WTC11 (cell line): ENCODE data around the gene ADGRA1. TPM values are rescaled to one million over a fixed set of nuclear protein-coding genes. Genes with fewer than 3 reads are reported as not detected.

ENCODE experiments used
- ATAC-seq: fragments of 200-7000 bp; cut with Tn5 transposase; 2 replicates; pipeline ENCODE4 v1.10.0; 2021; ENCODE audit warnings: mild to moderate bottlenecking, moderate library complexity
- CTCF ChIA-PET: fragments of 300-600 bp; sonication (Branson Sonifier 250); formaldehyde crosslinking; loops from one replicate; lab custom pipeline; 2021; ENCODE audit warnings: antibody characterized with exemption; lab: Charles Lee
- POLR2A ChIA-PET: fragments of 350-600 bp; sonication (Branson Sonifier 250); formaldehyde crosslinking; loops from one replicate; lab custom pipeline; 2021; ENCODE audit warnings: antibody characterized with exemption; lab: Charles Lee
- DNase-seq: peaks from one replicate; pipeline ENCODE4 v3.0.0; 2021; ENCODE audit warnings: low spot score
- H3K27ac Mint-ChIP-seq: 2 replicates; pipeline ENCODE4 v1.8.0; 2021; ENCODE audit warnings: mixed read lengths
- H3K27me3 Mint-ChIP-seq: 2 replicates; pipeline ENCODE4 v1.8.0; 2021; ENCODE audit warnings: low read depth, mild to moderate bottlenecking, moderate library complexity, mixed read lengths
- H3K36me3 Mint-ChIP-seq: 2 replicates; pipeline ENCODE4 v1.8.0; 2021; ENCODE audit warnings: mixed read lengths
- H3K4me1 Mint-ChIP-seq: 2 replicates; pipeline ENCODE4 v1.8.0; 2022; ENCODE audit warnings: mixed read lengths
- H3K4me3 Mint-ChIP-seq: 2 replicates; pipeline ENCODE4 v1.8.0; 2021; ENCODE audit warnings: mild to moderate bottlenecking, moderate library complexity, mixed read lengths
- H3K9me3 Mint-ChIP-seq: 2 replicates; pipeline ENCODE4 v1.8.0; 2021; ENCODE audit warnings: mixed read lengths
- ATF2 ChIP-seq: sonication (generic); formaldehyde crosslinking; IDR thresholded peaks from 2 replicates; pipeline ENCODE4 v1.8.1; 2022; ENCODE audit warnings: low read depth, missing genetic modification reagents, borderline replicate concordance
- FOXJ3 ChIP-seq: sonication (generic); formaldehyde crosslinking; IDR thresholded peaks from 2 replicates; pipeline ENCODE4 v1.9.0; 2021; ENCODE audit warnings: missing genetic modification reagents, mild to moderate bottlenecking, borderline replicate concordance
- FOXP1 ChIP-seq: sonication (generic); formaldehyde crosslinking; IDR thresholded peaks from 2 replicates; pipeline ENCODE4 v1.8.0; 2022; ENCODE audit warnings: missing genetic modification reagents, mild to moderate bottlenecking, moderate library complexity, borderline replicate concordance
- GABPB1 ChIP-seq: sonication (generic); formaldehyde crosslinking; IDR thresholded peaks from 2 replicates; pipeline ENCODE4 v1.8.1; 2023; ENCODE audit warnings: mild to moderate bottlenecking, missing genetic modification reagents
- GRHL2 ChIP-seq: fragments of 250-450 bp; sonication (Bioruptor Pico); IDR thresholded peaks from 2 replicates; pipeline ENCODE4 v1.8.0; 2022; ENCODE audit warnings: mild to moderate bottlenecking, moderate library complexity; ENCODE audit not compliant: insufficient replicate concordance, severe bottlenecking
- NR3C1 ChIP-seq: sonication (generic); formaldehyde crosslinking; conservative IDR thresholded peaks from 2 replicates; pipeline ENCODE4 v1.8.1; 2023; ENCODE audit warnings: low read depth, mild to moderate bottlenecking, missing genetic modification reagents
- OVOL2 ChIP-seq: fragments of 250-450 bp; sonication (Bioruptor Pico); IDR thresholded peaks from 2 replicates; pipeline ENCODE4 v1.9.0; 2021; ENCODE audit warnings: mild to moderate bottlenecking, borderline replicate concordance
- RELA ChIP-seq: sonication (generic); formaldehyde crosslinking; IDR thresholded peaks from 2 replicates; pipeline ENCODE4 v1.8.1; 2022; ENCODE audit warnings: missing genetic modification reagents, mild to moderate bottlenecking, borderline replicate concordance
- SP1 ChIP-seq: sonication (generic); formaldehyde crosslinking; conservative IDR thresholded peaks from 2 replicates; pipeline ENCODE4 v1.8.1; 2022; ENCODE audit warnings: missing genetic modification reagents
- TP53 ChIP-seq: sonication (generic); formaldehyde crosslinking; IDR thresholded peaks from 2 replicates; pipeline ENCODE4 v1.8.1; 2023; ENCODE audit warnings: mild to moderate bottlenecking, missing genetic modification reagents
- USF1 ChIP-seq: sonication (generic); formaldehyde crosslinking; IDR thresholded peaks from 2 replicates; pipeline ENCODE4 v1.8.0; 2022; ENCODE audit warnings: mild to moderate bottlenecking, missing genetic modification reagents
- ZNF512 ChIP-seq: sonication (generic); formaldehyde crosslinking; IDR thresholded peaks from 2 replicates; pipeline ENCODE4 v1.8.1; 2022; ENCODE audit warnings: missing genetic modification reagents, borderline replicate concordance
- ZSCAN18 ChIP-seq: fragments of 250-450 bp; sonication (Bioruptor Pico); IDR thresholded peaks from 2 replicates; pipeline ENCODE4 v2.1.2; 2022; ENCODE audit warnings: mild to moderate bottlenecking, moderate library complexity
- total RNA-seq: library from RNA; stranded (reverse); gene quantifications from 3 replicates; pipeline ENCODE4 v1.2.3, GENCODE V29; 2021
- TF ChIP-seq, protein P1 (sequence below): sonication (generic); formaldehyde crosslinking; IDR thresholded peaks from 2 replicates; pipeline ENCODE4 v1.8.0; 2022; ENCODE audit warnings: mild to moderate bottlenecking, missing genetic modification reagents
- TF ChIP-seq, protein P2 (sequence below): sonication (generic); formaldehyde crosslinking; IDR thresholded peaks from 2 replicates; pipeline ENCODE4 v1.8.0; 2022; ENCODE audit warnings: mild to moderate bottlenecking, missing genetic modification reagents

ADGRA1 gene
- total RNA-seq, 1 experiment from 2014 or later, result 0.20 TPM

- no peak for TF ChIP-seq TP53 (CRISPR knock-in tag)
- TF ChIP-seq USF1 (CRISPR knock-in tag), result no peak
- no peak for TF ChIP-seq ATF2 (CRISPR knock-in tag)
- TF ChIP-seq FOXJ3 (CRISPR knock-in tag), result no peak
Observed at GRCh38 chr10:133126431-133127290, 38.9 kb downstream of the ADGRA1 start (continued).

DNA sequence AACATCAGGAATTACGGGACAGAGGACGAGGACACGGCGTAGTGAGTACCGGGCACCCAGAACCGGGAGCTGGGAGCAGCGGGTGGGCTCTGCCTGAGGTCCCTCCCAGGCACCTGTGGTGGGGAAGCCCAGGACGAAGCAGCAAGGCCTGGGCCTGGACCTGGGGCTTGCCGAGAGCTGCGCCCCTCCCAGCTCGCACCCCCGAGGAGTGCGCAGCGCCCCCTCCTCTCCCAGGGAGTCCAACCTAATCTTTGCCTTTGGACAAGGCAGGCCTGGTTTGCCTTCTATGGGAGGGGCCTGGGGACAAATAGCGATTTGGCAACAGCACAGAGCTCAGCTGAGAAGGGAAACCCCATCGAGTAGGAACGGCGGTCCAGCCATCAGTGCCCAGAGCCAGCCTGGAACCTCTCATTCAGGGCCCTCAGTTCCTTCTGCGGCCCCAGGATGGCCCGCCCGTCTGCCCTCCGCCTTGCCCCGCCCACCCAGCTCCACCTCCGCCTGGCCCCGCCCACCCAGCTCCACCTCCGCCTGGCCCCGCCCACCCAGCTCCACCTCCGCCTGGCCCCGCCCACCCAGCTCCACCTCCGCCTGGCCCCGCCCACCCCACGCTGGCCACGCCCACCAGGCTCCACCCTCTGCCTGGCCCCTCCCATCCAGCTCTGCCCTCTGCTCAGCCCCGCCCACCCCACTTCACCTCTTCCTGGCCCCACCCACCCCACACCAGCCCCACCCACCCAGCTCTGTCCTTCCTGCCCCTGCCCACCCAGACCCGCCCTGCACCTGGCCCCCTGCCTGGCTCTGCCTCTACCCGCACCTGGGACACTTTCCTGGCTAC lies 39.8 kb downstream of the ADGRA1 start:
- CTCF ChIA-PET, result interaction anchor here (0.7 to 1.8 kb wide), 13 partner anchors 13 to 267 kb away, joined by 3 to 11 read pairs (median 4); no protein-coding TSS in a partner anchor
- POLR2A ChIA-PET, result no interaction called here
- ATAC-seq (peak; percentile 62), DNase-seq (peak; percentile 80)
- Mint-ChIP-seq H3K36me3 (no peaks in the 10 kb centered on the region), H3K27ac (no peak overlapping the region), H3K9me3 (no peaks in the 10 kb centered on the region), H3K4me1 (no peaks in the 10 kb centered on the region), H3K27me3 (no peaks in the 10 kb centered on the region), H3K4me3 (no peak overlapping the region)
- no peak for TF ChIP-seq FOXP1
- TF ChIP-seq GABPB1 (CRISPR knock-in tag), result no peak
- TF ChIP-seq SP1, result no peak
- TF ChIP-seq NR3C1, result no peak
- TF ChIP-seq ZNF512 (CRISPR knock-in tag), result no peak
- TF ChIP-seq, protein P1, sequence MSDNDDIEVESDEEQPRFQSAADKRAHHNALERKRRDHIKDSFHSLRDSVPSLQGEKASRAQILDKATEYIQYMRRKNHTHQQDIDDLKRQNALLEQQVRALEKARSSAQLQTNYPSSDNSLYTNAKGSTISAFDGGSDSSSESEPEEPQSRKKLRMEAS (CRISPR knock-in tag), result no peak
- TF ChIP-seq, protein P2, sequence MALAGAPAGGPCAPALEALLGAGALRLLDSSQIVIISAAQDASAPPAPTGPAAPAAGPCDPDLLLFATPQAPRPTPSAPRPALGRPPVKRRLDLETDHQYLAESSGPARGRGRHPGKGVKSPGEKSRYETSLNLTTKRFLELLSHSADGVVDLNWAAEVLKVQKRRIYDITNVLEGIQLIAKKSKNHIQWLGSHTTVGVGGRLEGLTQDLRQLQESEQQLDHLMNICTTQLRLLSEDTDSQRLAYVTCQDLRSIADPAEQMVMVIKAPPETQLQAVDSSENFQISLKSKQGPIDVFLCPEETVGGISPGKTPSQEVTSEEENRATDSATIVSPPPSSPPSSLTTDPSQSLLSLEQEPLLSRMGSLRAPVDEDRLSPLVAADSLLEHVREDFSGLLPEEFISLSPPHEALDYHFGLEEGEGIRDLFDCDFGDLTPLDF (CRISPR knock-in tag), result no peak
- no peak for TF ChIP-seq RELA (CRISPR knock-in tag)
- no peak for TF ChIP-seq ZSCAN18 (CRISPR knock-in tag)
- TF ChIP-seq OVOL2 (CRISPR knock-in tag), result no peak
- TF ChIP-seq GRHL2 (CRISPR knock-in tag), result no peak
